HG03520 (cell line): ENCODE measurements around the gene HSPA14.
"Not testable (repeated sequence)": the region's sequence is repeated elsewhere in the genome, so short reads cannot be mapped to it uniquely, and the experiment has no call there.

ENCODE experiments used
- ATAC-seq: cut with Tn5 transposase; IDR thresholded peaks from one replicate; pipeline ENCODE4 v1.9.1; 2021; ENCODE audit warnings: mild to moderate bottlenecking, moderate library complexity; ENCODE audit not compliant: unreplicated experiment

The HSPA14 gene, protein sequence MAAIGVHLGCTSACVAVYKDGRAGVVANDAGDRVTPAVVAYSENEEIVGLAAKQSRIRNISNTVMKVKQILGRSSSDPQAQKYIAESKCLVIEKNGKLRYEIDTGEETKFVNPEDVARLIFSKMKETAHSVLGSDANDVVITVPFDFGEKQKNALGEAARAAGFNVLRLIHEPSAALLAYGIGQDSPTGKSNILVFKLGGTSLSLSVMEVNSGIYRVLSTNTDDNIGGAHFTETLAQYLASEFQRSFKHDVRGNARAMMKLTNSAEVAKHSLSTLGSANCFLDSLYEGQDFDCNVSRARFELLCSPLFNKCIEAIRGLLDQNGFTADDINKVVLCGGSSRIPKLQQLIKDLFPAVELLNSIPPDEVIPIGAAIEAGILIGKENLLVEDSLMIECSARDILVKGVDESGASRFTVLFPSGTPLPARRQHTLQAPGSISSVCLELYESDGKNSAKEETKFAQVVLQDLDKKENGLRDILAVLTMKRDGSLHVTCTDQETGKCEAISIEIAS

DNA sequence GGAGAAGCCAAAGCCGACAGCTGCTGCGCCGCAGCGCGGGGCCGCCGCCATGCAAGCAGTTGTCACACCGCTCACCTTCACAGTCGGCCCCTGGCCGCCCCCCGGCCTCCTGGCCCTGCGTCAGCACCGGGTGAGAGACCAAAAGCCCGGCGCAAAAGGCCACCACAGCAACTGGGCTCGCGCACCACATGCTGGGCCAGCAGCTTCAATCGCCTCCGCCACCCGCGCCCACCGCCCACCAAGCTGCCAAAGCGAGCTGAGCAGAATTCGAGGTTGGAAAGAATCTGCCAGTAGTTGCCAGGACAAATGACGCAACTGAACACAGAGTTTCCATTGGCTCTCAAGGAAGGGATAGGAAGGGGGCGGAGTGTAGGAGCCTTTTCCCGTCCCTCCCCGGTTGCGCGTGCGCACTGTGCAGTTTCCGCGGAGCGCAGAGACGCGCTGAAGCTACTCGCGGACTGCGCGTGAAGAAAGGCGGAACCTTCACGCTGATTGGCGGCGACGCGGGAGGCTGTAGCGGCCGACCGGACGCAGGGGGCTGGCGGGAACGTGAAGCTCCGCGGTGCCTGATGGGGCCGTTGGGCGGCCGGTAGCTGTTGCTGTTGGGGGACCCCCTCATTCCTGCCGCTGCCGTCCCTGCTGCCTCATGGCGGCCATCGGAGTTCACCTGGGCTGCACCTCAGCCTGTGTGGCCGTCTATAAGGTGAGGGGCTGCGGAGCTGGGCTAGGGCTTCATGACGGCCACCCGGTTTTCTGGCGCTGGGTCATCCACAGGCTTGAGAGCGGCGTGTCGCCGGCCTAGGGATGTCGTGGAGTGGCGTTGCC is at the start of gene HSPA14, which contains the start of the genes CDNF and MSANTD7:
Gene HSPA14, plus strand, starts transcription at position 550 of the 825 bp plus-strand sequence. Its CDS starts 97 bp downstream, at position 647.
Gene CDNF, minus strand, starts transcription at position 281 of the 825 bp plus-strand sequence. Its CDS starts 91 bp downstream, at position 190.
Gene MSANTD7, plus strand, starts transcription at position 550 of the 825 bp plus-strand sequence. CDS start 3,979 bp downstream, outside the sequence.
- ATAC-seq: peak; percentile 92

DNA sequence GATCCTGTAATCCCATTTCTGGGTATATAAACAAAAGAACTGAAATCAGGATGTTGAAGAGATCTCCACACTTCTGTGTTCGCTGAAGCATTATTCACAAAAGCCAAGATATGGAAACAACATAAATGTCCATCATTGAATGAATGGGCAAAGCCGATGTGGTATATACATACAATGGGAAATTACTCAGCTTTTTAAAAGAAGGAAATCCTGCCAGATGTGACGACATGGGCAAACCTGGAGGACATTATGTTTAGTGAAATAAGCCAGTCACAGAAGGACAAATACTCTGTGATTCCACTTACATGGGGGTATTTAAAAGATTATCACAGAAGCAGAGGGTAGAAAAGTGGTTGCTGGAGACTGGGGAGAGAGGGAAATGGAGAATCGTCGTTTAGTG is 39.5 kb upstream of the HSPA14 start:
- ATAC-seq: no peak

DNA sequence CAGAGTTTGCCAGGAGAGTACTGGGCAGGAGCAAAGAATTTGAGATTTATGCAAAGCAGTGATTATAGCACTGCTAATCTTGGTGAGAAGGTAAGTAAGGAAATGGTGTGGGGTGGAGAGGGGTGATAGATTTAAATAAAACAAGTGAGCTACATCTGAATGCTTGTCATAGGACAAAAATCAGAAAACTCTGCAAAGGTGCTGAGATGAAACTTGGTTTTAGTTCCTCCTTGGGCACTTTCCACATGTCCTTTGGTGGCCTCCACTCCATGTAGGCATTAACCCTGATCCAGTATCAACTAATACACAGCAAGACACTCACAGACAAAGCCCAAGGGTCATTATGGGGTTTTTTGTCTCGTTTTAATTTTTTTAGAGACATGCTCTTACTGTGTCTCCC is 37.7 kb upstream of the HSPA14 start:
- no peak for ATAC-seq

DNA sequence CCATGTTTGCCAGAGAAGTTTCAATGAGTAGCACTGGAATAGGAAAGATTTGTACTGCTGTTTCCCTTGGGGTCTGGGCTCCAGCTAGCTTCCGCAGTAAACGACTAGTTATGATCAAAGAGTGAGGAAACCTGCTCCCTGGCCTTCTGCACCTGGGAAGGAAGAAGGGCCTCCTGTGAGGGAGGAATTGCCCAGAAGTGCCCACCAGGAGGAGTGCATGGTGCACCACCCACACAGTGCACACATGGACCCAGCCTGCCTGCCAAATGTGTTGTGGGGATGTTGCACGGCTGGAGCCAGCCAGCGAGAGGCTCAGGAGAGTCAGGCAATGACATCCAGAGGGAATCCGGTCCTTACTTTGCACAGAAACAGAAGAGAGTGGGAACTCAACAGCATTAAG is 36.4 kb upstream of the HSPA14 start:
- no peak for ATAC-seq

DNA sequence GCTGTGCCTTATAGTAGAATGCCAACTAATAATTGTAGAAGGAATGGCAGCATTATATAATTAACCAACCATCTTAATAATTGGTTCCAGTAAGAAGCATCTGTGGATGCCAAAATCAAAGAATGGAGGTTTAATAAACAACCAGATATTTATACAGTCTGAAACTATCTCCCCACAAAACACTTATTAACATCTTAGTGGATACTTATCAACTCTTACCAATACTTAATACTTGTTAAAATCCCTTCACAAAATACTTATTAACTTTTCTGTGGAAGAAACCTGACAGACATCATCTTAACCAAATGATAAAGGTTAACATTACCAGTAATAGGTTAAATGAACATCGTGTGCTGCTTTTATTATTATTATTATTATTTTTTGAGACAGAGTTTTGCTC is 34.3 kb upstream of the HSPA14 start:
- ATAC-seq: no peak

DNA sequence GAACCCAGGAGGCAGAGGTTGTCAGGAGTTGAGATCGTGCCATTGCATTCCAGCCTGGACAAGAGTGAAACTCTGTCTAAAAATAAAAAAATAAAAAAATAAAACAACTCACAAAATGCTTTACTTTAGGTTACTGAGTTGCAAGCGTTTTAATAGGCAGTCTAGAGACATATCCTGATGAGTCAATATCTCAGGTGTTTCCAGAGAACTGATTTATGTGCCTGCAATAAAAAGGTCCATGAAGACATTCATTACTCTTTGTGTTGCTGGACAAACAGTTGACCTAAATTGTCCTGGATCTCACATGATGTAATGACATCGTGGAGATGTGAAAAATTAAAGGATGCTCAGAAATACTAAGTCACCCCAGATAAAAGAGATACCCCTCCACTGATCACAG is 31.8 kb upstream of the HSPA14 start:
- no peak for ATAC-seq

DNA sequence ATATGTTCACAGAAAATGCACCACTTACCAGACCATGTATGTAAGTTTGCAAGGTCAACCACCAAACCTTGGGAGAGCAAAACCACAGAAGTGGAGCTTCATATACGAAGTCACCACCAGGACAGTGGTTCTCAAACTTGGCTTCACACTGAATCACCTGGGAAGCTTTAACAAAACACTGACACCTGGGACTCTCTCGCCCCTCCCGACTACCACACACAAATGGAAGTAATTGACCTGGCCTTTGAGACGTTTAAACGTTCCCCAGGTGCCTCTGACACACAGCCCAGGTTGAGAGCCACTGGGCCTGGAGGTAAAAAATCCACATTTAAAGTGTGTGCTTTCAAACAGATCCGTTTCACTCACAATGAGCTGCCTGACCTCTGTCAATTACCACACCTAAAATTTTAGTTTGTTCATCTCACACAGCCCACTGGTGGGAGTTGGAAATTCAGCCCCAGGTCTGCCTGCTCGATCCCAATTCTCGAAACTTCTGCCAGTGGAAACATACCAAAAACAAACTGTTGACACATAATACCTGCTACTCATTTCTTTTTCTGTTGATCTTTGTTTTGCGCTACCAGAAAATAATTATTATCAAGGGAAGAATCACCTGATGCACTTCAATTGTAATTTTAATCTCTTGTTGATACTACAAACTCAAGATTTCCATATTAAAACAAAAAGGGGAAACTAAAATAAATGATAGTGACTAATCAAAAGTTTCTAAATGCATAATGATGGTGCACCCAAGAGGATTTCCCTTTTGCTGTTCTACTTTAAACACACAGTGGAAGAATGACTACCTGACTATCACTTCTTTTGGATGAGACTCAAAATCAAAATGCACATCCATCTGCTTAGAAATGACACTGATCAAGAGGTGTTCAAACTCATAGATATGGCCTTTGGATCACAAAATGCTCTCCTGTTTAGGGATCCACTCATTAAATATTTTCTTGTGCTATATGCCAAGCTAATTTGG is 26.8 kb upstream of the HSPA14 start:
- no peak for ATAC-seq

DNA sequence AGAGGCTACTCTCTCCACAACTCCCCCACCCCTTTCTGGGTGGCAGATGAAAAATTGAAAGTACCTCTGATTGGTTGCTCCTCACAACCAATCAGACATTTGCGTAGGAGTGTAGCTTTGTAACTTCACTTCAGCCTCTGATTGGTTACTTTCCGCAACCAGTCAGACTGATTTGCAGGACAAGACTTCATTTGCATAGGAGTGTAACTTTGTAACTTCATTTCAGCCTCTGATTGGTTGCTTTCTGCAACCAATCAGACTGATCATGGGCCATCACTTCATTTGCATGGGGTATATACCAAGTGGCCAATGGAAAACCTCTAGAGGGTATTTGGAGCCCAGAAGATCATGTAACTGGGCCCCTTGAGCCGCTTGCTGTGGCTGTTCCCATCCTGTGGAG is 25.8 kb upstream of the HSPA14 start:
- ATAC-seq: no peak

DNA sequence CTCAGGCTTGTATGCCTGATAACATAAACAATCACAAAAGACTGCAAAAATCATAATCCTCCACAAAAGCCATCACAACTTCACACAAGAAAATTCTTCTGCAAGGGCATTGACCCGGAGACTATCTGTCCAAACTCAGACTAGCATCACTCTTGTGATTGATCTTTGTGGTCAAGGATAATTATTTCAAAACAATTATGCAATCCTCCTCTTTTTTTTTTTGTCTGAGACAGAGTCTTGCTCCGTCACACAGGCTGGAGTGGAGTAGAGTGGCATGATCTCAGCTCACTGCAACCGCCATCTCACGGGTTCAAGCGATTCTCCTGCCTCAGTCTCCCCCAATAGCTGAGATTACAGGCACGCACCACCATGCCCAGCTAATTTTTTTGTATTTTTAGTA is 22.4 kb upstream of the HSPA14 start:
- ATAC-seq: no peak

DNA sequence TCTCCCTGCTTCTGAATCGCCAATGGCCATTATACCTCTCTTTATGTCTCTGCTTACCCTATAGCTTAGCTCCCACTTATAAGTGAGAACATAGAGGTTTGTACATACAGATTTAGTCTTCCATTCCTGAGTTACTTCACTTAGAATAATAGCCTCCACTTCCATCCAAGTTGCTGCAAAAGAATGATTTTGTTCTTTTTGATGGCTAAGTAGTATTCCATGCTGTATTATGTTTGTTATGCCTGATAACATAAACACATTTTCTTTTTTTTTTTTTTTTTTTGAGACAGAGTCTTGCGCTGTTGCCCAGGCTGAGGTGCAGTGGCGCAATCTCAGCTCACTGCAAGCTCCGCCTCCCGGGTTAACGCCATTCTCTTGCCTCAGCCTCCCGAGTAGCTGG is 21.4 kb upstream of the HSPA14 start:
- ATAC-seq: not testable (repeated sequence)

DNA sequence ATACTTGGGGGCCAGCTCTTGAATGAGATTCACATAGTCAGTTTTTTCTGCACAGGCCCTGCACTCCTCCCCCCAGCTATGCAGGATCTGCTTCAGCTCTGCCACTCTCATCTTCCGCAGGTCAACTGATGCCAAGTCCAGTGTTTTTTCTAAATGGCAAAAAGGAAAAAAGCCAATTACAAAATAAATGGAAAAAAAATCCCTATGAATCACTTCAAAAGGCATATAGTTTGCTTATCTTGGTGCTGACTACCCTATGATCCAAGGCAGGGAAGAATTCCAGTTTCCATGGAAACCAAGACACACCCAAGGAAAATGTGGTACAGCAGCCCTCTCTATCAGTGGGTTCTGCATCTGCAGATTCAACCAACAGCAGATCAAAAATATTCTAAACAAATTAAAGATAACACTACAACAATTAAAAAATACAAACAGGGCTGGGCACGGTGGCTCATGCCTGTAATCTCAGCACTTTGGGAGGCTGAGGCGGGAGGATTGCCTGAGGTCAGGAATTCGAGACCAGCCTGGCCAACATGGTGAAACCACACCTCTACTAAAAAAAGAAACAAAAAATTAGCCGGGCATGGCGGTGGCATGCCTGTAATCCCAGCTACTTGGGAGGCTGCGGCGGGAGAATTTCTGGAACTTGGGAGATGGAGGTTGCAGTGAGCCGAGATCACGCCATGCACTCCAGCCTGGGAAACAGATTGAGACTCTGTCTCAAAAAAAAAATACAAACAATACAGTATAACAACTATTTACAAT is 17.9 kb upstream of the HSPA14 start:
- no peak for ATAC-seq

DNA sequence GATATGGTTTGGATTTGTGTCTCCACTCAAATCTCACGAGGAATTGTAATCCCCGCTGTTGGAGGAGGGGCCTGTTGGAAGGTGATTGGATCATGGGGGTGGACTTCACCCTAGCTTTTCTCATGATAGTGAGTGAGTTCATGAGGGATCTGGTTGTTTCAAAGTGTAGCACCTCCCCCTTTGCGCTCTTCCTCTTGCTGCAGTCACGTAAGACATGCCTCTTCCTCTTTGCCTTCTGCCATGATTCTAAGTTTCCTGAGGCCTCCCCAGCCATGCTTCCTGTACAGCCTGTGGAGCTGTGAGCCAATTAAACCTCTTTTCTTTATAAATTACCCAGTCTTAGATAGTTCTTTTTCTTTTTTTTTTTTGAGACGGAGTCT is 17.3 kb upstream of the HSPA14 start:
- no peak for ATAC-seq

DNA sequence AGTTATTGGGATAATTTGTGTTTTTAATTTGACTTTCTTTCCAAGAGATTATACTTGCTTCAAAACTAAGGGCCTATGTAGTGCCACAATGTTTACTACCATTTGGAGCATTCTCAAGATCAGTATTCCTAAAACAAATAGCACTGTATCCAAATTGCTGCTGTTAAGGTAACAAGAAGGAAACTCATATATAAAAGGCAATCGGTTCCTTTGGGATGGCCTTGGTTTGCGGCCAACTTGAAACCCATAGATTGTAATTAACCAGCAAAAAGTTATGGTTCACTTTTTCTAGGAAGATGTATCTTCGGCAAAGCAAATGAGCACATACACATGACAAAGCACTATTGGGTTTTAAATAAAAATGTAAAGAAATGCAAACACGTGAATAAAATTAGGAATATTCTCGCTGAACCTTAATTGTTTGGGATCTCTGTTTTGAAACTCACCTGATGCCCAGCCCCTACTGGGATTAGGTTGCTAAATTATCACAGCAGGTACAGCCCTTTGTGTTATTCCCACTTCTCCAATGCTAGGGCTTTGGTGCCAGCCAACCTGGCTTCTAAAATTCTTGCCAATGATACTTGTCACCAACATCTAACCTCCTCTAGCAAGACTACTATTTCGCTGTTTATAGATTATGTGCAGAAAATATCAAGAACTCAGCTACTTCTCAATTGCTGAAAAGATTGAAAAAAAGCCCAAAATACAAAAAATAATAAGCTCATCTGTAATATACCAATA is 16.3 kb upstream of the HSPA14 start:
- no peak for ATAC-seq

DNA sequence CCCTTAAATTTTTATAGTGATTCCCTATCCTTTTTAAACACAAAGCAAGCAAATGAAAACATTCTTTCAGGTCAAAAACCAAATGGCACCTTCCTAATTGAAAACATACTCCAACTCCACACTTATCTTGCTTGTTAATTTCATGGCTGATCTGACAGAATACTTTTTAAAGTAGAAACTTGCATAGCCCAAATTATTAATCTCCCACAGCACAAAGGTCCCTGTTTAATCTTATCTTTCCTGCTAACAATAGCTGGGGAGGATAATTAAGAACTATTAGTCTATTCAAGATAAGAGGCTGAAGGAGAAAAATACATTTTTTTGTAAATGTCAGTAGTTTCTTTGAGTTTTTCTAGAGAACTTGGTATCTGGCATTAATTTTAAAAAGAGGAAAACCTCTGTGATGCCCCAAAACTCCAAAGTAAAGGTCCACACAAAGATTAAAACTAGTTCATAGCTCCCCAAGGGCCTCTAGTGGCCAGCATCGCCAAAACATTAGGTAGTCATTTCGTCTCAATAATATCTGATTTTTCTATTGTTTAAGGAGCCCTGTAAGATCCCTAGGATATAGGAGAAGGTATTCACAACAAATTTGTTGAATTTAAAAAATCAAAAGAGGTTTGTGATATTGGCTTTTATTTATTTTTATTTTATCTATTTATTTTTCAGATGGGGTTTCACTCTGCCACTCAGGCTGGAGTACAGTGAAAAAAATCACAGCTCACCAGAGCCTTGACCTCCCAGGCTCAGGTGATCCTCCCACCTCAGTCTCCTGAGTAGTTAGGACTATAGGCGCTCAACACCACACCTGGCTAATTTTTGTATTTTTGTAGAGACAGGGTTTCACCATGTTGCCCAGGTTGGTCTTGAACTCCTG is 15.0 kb upstream of the HSPA14 start:
- no peak for ATAC-seq

DNA sequence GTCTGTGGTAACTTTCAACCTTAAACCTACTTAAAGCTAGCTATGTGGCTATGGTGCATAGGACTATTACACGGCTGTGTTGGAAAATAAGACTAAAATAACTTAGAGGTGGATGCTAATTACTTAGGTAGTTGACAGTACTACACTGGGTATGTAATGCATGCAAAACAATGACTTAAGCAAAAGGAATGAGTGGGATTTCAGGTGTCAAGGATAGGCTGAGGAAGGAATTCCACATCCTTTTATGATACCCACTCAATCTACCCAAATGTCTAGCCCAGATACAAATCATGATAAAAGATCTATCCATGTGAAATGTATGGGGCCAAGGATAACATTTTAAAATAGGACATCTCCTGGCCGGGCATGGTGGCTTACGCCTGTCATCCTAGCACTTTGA is 14.1 kb upstream of the HSPA14 start:
- no peak for ATAC-seq

DNA sequence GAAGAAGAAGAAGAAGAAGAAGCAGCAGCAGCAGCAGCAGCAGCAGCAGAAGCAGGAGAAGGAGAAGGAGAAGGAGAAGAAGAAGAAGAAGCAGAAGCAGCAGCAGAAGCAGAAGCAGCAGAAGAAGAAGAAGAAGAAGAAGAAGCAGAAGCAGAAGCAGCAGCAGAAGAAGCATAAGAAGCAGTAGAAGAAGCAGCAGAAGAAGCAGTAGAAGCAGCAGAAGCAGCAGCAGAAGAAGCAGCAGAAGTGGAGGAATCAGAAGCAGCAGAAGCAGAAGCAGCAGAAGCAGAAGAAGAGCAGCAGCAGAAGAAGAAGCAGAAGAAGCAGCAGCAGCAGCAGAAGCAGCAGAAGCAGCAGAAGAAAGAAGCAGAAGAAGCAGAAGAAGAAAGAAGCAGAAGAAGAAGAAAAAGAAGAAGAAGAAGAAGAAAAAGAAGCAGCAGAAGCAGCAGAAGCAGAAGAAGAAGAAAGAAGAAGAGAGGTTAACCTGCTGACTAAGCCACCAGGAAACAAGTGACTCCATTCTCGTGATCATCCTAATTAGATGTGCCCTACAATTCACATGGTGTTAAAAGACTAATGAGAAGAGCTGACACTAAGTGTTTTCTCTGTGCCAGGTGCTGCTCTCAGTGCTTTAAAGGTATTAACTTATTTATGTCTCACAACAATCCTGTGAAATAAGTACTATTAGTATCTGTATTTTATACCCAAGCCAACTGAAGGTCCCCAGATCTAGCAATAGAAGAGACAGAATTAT is 11.9 kb upstream of the HSPA14 start:
- ATAC-seq: no peak

DNA sequence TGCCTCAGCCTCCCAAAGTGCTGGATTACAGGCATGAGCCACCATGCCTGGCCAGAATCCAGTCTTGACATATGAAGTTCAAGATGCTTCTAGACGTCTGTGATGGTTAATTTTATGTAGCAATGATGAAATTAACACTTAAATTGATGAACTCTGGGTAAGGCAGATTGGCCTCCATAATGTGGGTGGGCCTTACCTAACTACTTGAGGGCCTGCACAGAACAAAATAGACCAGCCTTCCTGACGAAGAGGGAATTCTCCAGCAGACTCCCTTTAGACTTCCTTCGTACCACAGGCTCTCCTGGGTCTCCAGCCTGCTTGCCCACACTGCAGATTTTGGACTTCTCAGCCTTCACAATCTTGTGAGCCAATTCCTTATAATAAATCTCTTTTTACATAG is 5.0 kb upstream of the HSPA14 start:
- no peak for ATAC-seq
